Upper lobe of left lung (tissue), 6 donors: ENCODE data around the gene CARS2. TPM values are rescaled to one million over a fixed set of nuclear protein-coding genes. Genes with fewer than 3 reads are reported as not detected.

Experiments
- ATAC-seq, 2 donors: fragments of 200-7000 bp; cut with Tn5 transposase; one replicate each; pipeline ENCODE4 v1.9.1; 2022; ENCODE audit warnings: mild to moderate bottlenecking in 2 of 2, moderate library complexity in 2 of 2; ENCODE audit not compliant: low FRiP score in 2 of 2
- DNase-seq, 2 donors: peaks; one replicate each; pipeline ENCODE4 v3.0.0-alpha.2; 2019 to 2020
- H3K27ac ChIP-seq, 4 donors: fragments of 200-600 bp; sonication (generic); one replicate each; pipeline ENCODE4 v1.5.1; 2016 to 2019
- H3K27me3 ChIP-seq, 4 donors: fragments of 200-600 bp; sonication (generic); one replicate each; pipeline ENCODE4 v1.5.1; 2017 to 2019
- H3K36me3 ChIP-seq, 4 donors: fragments of 200-600 bp; sonication (generic); one replicate each; pipeline ENCODE4 v1.5.1; 2016 to 2019
- H3K4me1 ChIP-seq, 4 donors: fragments of 200-600 bp; sonication (generic); one replicate each; pipeline ENCODE4 v1.5.1; 2018 to 2019
- H3K4me3 ChIP-seq, 4 donors: fragments of 200-600 bp; sonication (generic); one replicate each; pipeline ENCODE4 v1.5.1; 2017 to 2019; ENCODE audit warnings: mild to moderate bottlenecking in 2 of 4, moderate library complexity in 1 of 4
- H3K9me3 ChIP-seq, 4 donors: fragments of 200-600 bp; sonication (generic); one replicate each; pipeline ENCODE4 v1.5.1; 2018 to 2019
- CTCF ChIP-seq, 6 experiments: fragments of 450-650 bp in 4 of 6; fragments of 200-600 bp in 2 of 6; sonication (generic) in 2 of 6; IDR thresholded peaks; one replicate each; pipeline ENCODE4 v1.5.1; 2016 to 2019; ENCODE audit warnings: antibody characterized with exemption in 6 of 6
- EP300 ChIP-seq, 4 donors: sonication (generic); formaldehyde crosslinking; IDR thresholded peaks; one replicate each; pipeline ENCODE4 v1.5.1; 2017; ENCODE audit warnings: antibody characterized with exemption in 4 of 4, control low read depth in 2 of 4
- POLR2A ChIP-seq, 4 donors: fragments of 450-650 bp; IDR thresholded peaks; one replicate each; pipeline ENCODE4 v1.5.1; 2016 to 2017; ENCODE audit warnings: antibody characterized with exemption in 4 of 4, mild to moderate bottlenecking in 2 of 4
- POLR2AphosphoS5 ChIP-seq, 2 donors: sonication (generic); formaldehyde crosslinking; IDR thresholded peaks; one replicate each; pipeline ENCODE4 v1.5.1; 2017; ENCODE audit warnings: antibody characterized with exemption in 2 of 2
- WGBS, 2 donors: methylation state at CpG; one replicate each; pipeline ENCODE4 v1.1.5; 2017 to 2018; 5-methylcytosine and 5-hydroxymethylcytosine counted together
- total RNA-seq, 6 donors: library from RNA; depleted of rRNA in 4 of 6; stranded (reverse); fragments of >200 nt in 4 of 6; gene quantifications; one replicate each; pipeline versions ENCODE4 v1.1.0 to v1.2.1, GENCODE V29; 2016 to 2021
- donor health status: DM: no; HTN: no; CAD: no; lungs with moderate emphysema.
- donor health status: DM: no; HTN: yes; CAD: no; lungs with severe emphysema.

CARS2 gene
- total RNA-seq, 6 donors from 2014 or later = 53.2 to 107 (median 63.0) TPM

- ATAC-seq = peak; percentile 81 to 83
- Histone ChIP-seq H3K4me1 (peaks cover 16 to 19% (median 17%) of the 10 kb centered on the region in 4 donors), H3K27ac (peak overlapping the region; percentile 98 to 100 (median 99)), H3K4me3 (peak overlapping the region; percentile 76 to 94 (median 82)), H3K36me3 (no peaks in the 10 kb centered on the region), H3K9me3 (no peaks in the 10 kb centered on the region), H3K27me3 (no peaks in the 10 kb centered on the region)
- WGBS, 2 donors = 0 to 1% methylated on average over 26 to 44 of the region's 58 CpGs
- TF ChIP-seq POLR2A (IDR thresholded peaks at IDR 0.05) (peak in 3 of 4 donors; percentile 41 to 92 (median 66)), POLR2AphosphoS5 (IDR thresholded peaks at IDR 0.05) (peak; percentile 87 to 89), EP300 (IDR thresholded peaks at IDR 0.05) (no peak), CTCF (IDR thresholded peaks at IDR 0.05) (peak in 1 of 6 experiments; percentile 7)
- peak; percentile 89 to 98 for DNase-seq
Observed at GRCh38 chr13:110712081-110712848, 6.3 kb upstream of the CARS2 start.

- Histone ChIP-seq H3K36me3 (peaks cover 0 to 3% (median 0%) of the 10 kb centered on the region in 4 donors), H3K27ac (peak overlapping the region; percentile 82 to 92 (median 84)), H3K9me3 (no peaks in the 10 kb centered on the region), H3K4me1 (peaks cover 25 to 47% (median 37%) of the 10 kb centered on the region in 4 donors), H3K4me3 (peak overlapping the region in 3 of 4 donors; percentile 79 to 83 (median 80)), H3K27me3 (no peaks in the 10 kb centered on the region)
- TF ChIP-seq POLR2AphosphoS5 (IDR thresholded peaks at IDR 0.05) (no peak), POLR2A (IDR thresholded peaks at IDR 0.05) (no peak), CTCF (IDR thresholded peaks at IDR 0.05) (no peak), EP300 (IDR thresholded peaks at IDR 0.05) (no peak)
- ATAC-seq = peak in 1 of 2 donors; percentile 7
- WGBS, 2 donors = 62 to 64% methylated on average over 8 of the region's 8 CpGs
- DNase-seq = no peak
Observed at GRCh38 chr13:110706570-110707372, 855 bp upstream of the CARS2 start.

- WGBS, 2 donors = 5 to 19% methylated on average over 3 to 12 of the region's 12 CpGs
Observed at GRCh38 chr13:110705356-110705825, 525 bp downstream of the CARS2 start.

More at GRCh38 chr13:110705356-110705825, 525 bp downstream of the CARS2 start:
- Histone ChIP-seq H3K27me3 (no peaks in the 10 kb centered on the region), H3K36me3 (peaks cover 5 to 16% (median 7%) of the 10 kb centered on the region in 4 donors), H3K9me3 (no peaks in the 10 kb centered on the region), H3K4me1 (peaks cover 19 to 40% (median 29%) of the 10 kb centered on the region in 4 donors), H3K27ac (peak overlapping the region; percentile 82 to 92 (median 84)), H3K4me3 (peak overlapping the region; percentile 56 to 83 (median 80))
- TF ChIP-seq CTCF (IDR thresholded peaks at IDR 0.05) (no peak), EP300 (IDR thresholded peaks at IDR 0.05) (no peak), POLR2A (IDR thresholded peaks at IDR 0.05) (no peak), POLR2AphosphoS5 (IDR thresholded peaks at IDR 0.05) (no peak)
- ATAC-seq (no peak), DNase-seq (no peak)
